HEK293 (cell line): ENCODE data around the gene SNX20.

Experiments
- CTCF ChIA-PET: fragments of 350-600 bp; formaldehyde crosslinking; extraction: SDS; loops from one replicate; lab custom pipeline; 2021; ENCODE audit warnings: antibody characterized with exemption; lab: Yijun Ruan, JAX
- POLR2A ChIA-PET: fragments of 300-600 bp; formaldehyde crosslinking; extraction: SDS; loops from one replicate; lab custom pipeline; 2020; ENCODE audit warnings: antibody characterized with exemption, inconsistent platforms; lab: Yijun Ruan, JAX
- H3K27ac ChIP-seq: fragments of 200-500 bp; sonication (Bioruptor generic); 2 replicates; pipeline ENCODE4 v1.5.1; 2014; ENCODE audit warnings: low read depth, low read length, control low read depth, inconsistent platforms; ENCODE audit errors: extremely low read depth
- H3K36me3 ChIP-seq, 2 experiments: fragments of 200-500 bp in 1 of 2; sonication (Bioruptor generic) in 1 of 2; 1 replicate in 1 of 2; 2 replicates in 1 of 2; pipeline ENCODE4 v1.5.1; 2014 to 2017; ENCODE audit warnings: inconsistent platforms in 2 of 2, low read length in 2 of 2; ENCODE audit not compliant: control insufficient read depth in 2 of 2, insufficient read depth in 1 of 2
- H3K4me1 ChIP-seq: fragments of 200-500 bp; sonication (Bioruptor generic); 2 replicates; pipeline ENCODE4 v1.5.1; 2014; ENCODE audit warnings: mild to moderate bottlenecking, low read length, inconsistent platforms; ENCODE audit not compliant: control insufficient read depth, insufficient read depth
- H3K4me3 ChIP-seq: 2 replicates; pipeline ENCODE4 v1.5.1; 2011; ENCODE audit warnings: low read depth, mild to moderate bottlenecking, control low read depth, low read length, moderate library complexity
- H3K9me3 ChIP-seq: fragments of 200-500 bp; sonication (Bioruptor generic); 2 replicates; pipeline ENCODE4 v1.5.1; 2014; ENCODE audit warnings: low read depth, low read length, inconsistent platforms; ENCODE audit not compliant: control insufficient read depth, insufficient read depth
- ATF2 ChIP-seq: fragments of 450-650 bp; formaldehyde crosslinking; IDR thresholded peaks from 2 replicates; pipeline ENCODE4 v1.5.1; 2016; ENCODE audit warnings: missing biosample characterization, missing genetic modification characterization, low read depth
- KLF1 ChIP-seq: fragments of 450-650 bp; formaldehyde crosslinking; IDR thresholded peaks from 2 replicates; pipeline ENCODE4 v1.5.1; 2016; ENCODE audit warnings: missing biosample characterization, missing genetic modification characterization
- KLF10 ChIP-seq: fragments of 450-650 bp; IDR thresholded peaks from 2 replicates; pipeline ENCODE4 v1.5.1; 2018; ENCODE audit warnings: missing biosample characterization, mild to moderate bottlenecking, missing genetic modification characterization
- MEIS1 ChIP-seq: sonication (generic); formaldehyde crosslinking; IDR thresholded peaks from 2 replicates; pipeline ENCODE4 v1.8.1; 2022; ENCODE audit warnings: missing genetic modification reagents, mild to moderate bottlenecking, borderline replicate concordance
- PBX3 ChIP-seq: sonication (generic); formaldehyde crosslinking; IDR thresholded peaks from 2 replicates; pipeline ENCODE4 v1.8.1; 2022; ENCODE audit warnings: mild to moderate bottlenecking, moderate library complexity, missing genetic modification reagents
- PRDM1 ChIP-seq: fragments of 450-650 bp; formaldehyde crosslinking; IDR thresholded peaks from 2 replicates; pipeline ENCODE4; 2016; ENCODE audit warnings: missing biosample characterization, missing genetic modification characterization
- SCRT1 ChIP-seq: fragments of 450-650 bp; formaldehyde crosslinking; IDR thresholded peaks from 2 replicates; pipeline ENCODE4 v1.5.1; 2016; ENCODE audit warnings: missing biosample characterization, missing genetic modification characterization, borderline replicate concordance
- ZBTB17 ChIP-seq: fragments of 450-650 bp; formaldehyde crosslinking; IDR thresholded peaks from 2 replicates; pipeline ENCODE4 v1.5.1; 2016; ENCODE audit warnings: missing biosample characterization, missing genetic modification characterization
- ZNF292 ChIP-seq: fragments of 450-650 bp; formaldehyde crosslinking; IDR thresholded peaks from 2 replicates; pipeline ENCODE4 v1.5.1; 2016; ENCODE audit warnings: low read depth, missing biosample characterization, missing genetic modification characterization, borderline replicate concordance
- ZNF549 ChIP-seq: fragments of 450-650 bp; IDR thresholded peaks from 2 replicates; pipeline ENCODE4 v1.5.1; 2018; ENCODE audit warnings: missing biosample characterization, missing genetic modification characterization, mild to moderate bottlenecking, inconsistent platforms, moderate library complexity
- ZNF610 ChIP-seq: fragments of 450-650 bp; formaldehyde crosslinking; IDR thresholded peaks from 2 replicates; pipeline ENCODE4 v1.5.1; 2016; ENCODE audit warnings: missing biosample characterization, missing genetic modification characterization, borderline replicate concordance
- ZNF624 ChIP-seq: fragments of 450-650 bp; formaldehyde crosslinking; IDR thresholded peaks from 2 replicates; pipeline ENCODE4 v1.5.1; 2017; ENCODE audit warnings: missing biosample characterization, missing genetic modification characterization
- ZNF629 ChIP-seq: fragments of 450-650 bp; formaldehyde crosslinking; IDR thresholded peaks from 2 replicates; pipeline ENCODE4 v1.5.1; 2017; ENCODE audit warnings: missing biosample characterization, missing genetic modification characterization
- ZNF654 ChIP-seq: fragments of 450-650 bp; formaldehyde crosslinking; IDR thresholded peaks from 2 replicates; pipeline ENCODE4 v1.5.1; 2016; ENCODE audit warnings: low read depth, missing biosample characterization, missing genetic modification characterization
- ZNF660 ChIP-seq: fragments of 450-650 bp; IDR thresholded peaks from 2 replicates; pipeline ENCODE4 v1.5.1; 2018; ENCODE audit warnings: missing biosample characterization, mild to moderate bottlenecking, missing genetic modification characterization
- ZSCAN16 ChIP-seq: fragments of 450-650 bp; formaldehyde crosslinking; IDR thresholded peaks from 2 replicates; pipeline ENCODE4 v1.5.1; 2016; ENCODE audit warnings: missing biosample characterization, missing genetic modification characterization
- ZSCAN23 ChIP-seq: fragments of 450-650 bp; formaldehyde crosslinking; IDR thresholded peaks from 2 replicates; pipeline ENCODE4 v1.5.1; 2016; ENCODE audit warnings: missing biosample characterization, missing genetic modification characterization
- ZSCAN5A ChIP-seq: fragments of 450-650 bp; formaldehyde crosslinking; IDR thresholded peaks from 2 replicates; pipeline ENCODE4 v1.5.1; 2016; ENCODE audit warnings: missing biosample characterization, missing genetic modification characterization
- TF ChIP-seq, protein P1 (sequence below): fragments of 450-650 bp; formaldehyde crosslinking; IDR thresholded peaks from 2 replicates; pipeline ENCODE4 v1.5.1; 2016; ENCODE audit warnings: missing biosample characterization, missing genetic modification characterization

Gene SNX20, protein sequence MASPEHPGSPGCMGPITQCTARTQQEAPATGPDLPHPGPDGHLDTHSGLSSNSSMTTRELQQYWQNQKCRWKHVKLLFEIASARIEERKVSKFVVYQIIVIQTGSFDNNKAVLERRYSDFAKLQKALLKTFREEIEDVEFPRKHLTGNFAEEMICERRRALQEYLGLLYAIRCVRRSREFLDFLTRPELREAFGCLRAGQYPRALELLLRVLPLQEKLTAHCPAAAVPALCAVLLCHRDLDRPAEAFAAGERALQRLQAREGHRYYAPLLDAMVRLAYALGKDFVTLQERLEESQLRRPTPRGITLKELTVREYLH

GRCh38 chr16:50681021-50681885, at the start of gene SNX20:
SNX20 (minus strand) TSS chr16:50681312; CDS start chr16:50677526, 3,786 bp downstream.
- Histone ChIP-seq H3K27ac (no peak within 1 kb of the TSS), H3K36me3 (no peaks in the 10 kb centered on the region), H3K4me3 (no peak within 1 kb of the TSS), H3K4me1 (no peaks in the 10 kb centered on the region), H3K9me3 (no peaks in the 10 kb centered on the region)
- ChIA-PET CTCF (interaction anchor here (0.6 to 7.1 kb wide), 4 partner anchors 10 to 315 kb away, joined by 3 to 39 read pairs (median 3); no protein-coding TSS in a partner anchor), POLR2A (no interaction called here)
- TF ChIP-seq ZNF654, result no peak
- TF ChIP-seq ZSCAN23 (tag by site-specific recombination), result no peak
- TF ChIP-seq ZNF629 (tag by site-specific recombination), result no peak
- no peak for TF ChIP-seq ZSCAN5A (tag by site-specific recombination)
- TF ChIP-seq KLF10 (tag by site-specific recombination), result no peak
- no peak for TF ChIP-seq ZNF610 (tag by site-specific recombination)
- TF ChIP-seq, protein P1, sequence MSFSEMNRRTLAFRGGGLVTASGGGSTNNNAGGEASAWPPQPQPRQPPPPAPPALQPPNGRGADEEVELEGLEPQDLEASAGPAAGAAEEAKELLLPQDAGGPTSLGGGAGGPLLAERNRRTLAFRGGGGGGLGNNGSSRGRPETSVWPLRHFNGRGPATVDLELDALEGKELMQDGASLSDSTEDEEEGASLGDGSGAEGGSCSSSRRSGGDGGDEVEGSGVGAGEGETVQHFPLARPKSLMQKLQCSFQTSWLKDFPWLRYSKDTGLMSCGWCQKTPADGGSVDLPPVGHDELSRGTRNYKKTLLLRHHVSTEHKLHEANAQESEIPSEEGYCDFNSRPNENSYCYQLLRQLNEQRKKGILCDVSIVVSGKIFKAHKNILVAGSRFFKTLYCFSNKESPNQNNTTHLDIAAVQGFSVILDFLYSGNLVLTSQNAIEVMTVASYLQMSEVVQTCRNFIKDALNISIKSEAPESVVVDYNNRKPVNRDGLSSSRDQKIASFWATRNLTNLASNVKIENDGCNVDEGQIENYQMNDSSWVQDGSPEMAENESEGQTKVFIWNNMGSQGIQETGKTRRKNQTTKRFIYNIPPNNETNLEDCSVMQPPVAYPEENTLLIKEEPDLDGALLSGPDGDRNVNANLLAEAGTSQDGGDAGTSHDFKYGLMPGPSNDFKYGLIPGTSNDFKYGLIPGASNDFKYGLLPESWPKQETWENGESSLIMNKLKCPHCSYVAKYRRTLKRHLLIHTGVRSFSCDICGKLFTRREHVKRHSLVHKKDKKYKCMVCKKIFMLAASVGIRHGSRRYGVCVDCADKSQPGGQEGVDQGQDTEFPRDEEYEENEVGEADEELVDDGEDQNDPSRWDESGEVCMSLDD (tag by site-specific recombination), result no peak
- no peak for TF ChIP-seq KLF1
- TF ChIP-seq PRDM1, result no peak
- TF ChIP-seq PBX3, result no peak
- no peak for TF ChIP-seq ZNF624 (tag by site-specific recombination)

GRCh38 chr16:50724306-50724705, 43.2 kb upstream of the SNX20 start:
- H3K27ac ChIP-seq, result no peak overlapping the region
- no peak overlapping the region for H3K4me3 ChIP-seq
- no peaks in the 10 kb centered on the region for H3K9me3 ChIP-seq
- CTCF ChIA-PET, result interaction anchor here (0.8 to 1.9 kb wide), 2 partner anchors 59 to 81 kb away, joined by 3 to 5 read pairs; no protein-coding TSS in a partner anchor
- TF ChIP-seq MEIS1 (CRISPR knock-in tag), result no peak
- peak; percentile 97 for TF ChIP-seq ZNF549 (tag by site-specific recombination)
- POLR2A ChIA-PET, result no interaction called here
- no peaks in the 10 kb centered on the region for H3K36me3 ChIP-seq
- no peaks in the 10 kb centered on the region for H3K4me1 ChIP-seq

DNA sequence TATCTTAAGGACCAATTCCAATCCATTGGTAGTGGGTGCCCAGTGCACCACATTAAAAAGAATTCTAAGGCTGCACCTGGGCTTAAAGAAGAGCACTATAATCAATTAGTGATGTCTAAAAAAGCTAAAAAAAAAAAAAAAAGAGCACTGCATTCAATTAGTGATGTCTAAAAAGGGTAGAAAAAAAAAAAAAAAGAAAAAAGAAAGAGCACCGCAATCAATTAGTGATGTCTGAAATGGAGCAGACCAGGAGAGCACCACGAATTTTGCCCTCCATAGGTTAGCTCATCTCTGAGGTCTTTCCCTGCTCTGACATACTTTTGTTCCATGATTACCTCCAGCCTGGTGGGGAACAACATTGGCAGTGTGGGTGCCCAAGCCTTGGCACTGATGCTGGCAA, 41.8 kb upstream of the SNX20 start:
- no peaks in the 10 kb centered on the region for H3K9me3 ChIP-seq
- TF ChIP-seq ZNF660, result no peak
- no peak for TF ChIP-seq ZSCAN16 (tag by site-specific recombination)
- no peak for TF ChIP-seq ZNF292 (tag by site-specific recombination)
- TF ChIP-seq SCRT1 (tag by site-specific recombination), result no peak
- TF ChIP-seq ATF2 (tag by site-specific recombination), result no peak
- peak; percentile 75 for TF ChIP-seq ZBTB17 (tag by site-specific recombination)
- TF ChIP-seq, all 188 proteins: peak for 1
- Histone ChIP-seq H3K4me3 (no peak overlapping the region), H3K27ac (no peak overlapping the region), H3K36me3 (no peaks in the 10 kb centered on the region), H3K4me1 (no peaks in the 10 kb centered on the region)
- POLR2A ChIA-PET, result no interaction called here
- CTCF ChIA-PET, result no interaction called here
